Measurements from ENCODE around the gene SLC16A5. TPM values are rescaled to one million over a fixed set of nuclear protein-coding genes. Genes with fewer than 3 reads are reported as not detected.
"Not testable (repeated sequence)": the region's sequence is repeated elsewhere in the genome, so short reads cannot be mapped to it uniquely, and the experiment has no call there.

Gene SLC16A5
- total RNA-seq, 1 experiment from 2014 or later = 17.1 TPM

DNA sequence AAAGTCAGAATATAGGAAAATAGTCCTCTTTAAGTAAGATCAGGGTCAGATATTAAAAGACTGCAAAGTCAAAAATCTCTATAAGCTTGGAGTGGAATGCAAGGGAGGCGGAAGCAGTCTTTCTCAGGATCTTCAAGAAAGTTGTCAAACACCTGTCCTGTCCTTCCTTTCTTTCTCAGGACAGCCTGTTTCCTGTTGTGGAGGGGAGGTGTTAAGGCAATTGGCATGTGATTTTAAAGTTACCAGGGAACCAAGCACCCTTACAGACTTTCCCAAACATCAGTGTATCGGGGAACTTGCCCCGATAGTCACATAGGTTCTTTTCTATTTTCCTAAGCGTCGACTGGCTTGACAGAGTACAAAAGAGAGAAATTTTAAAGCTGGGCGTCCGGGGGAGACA is 43.0 kb upstream of the SLC16A5 start:
- Histone ChIP-seq H3K9ac (ENCODE audit: extremely low read depth, insufficient read length, low read length) (no peak overlapping the region), H3K4me2 (ENCODE audit: insufficient read depth, insufficient read length, low read length) (peak overlapping the region; percentile 59), H4K91ac (ENCODE audit: insufficient read length, low read depth, low read length) (no peak overlapping the region), H4K8ac (replicated peaks; ENCODE audit: insufficient read length, low read depth, low read length) (no peak overlapping the region), H3K4me1 (ENCODE audit: insufficient read depth, low read length) (peaks cover 7% of the 10 kb centered on the region; the same call in 1 of the 2 replicates), H3K23ac (ENCODE audit: insufficient read length, low read depth, low read length) (no peak overlapping the region), H3K79me2 (ENCODE audit: insufficient read depth, low read length) (peaks cover 13% of the 10 kb centered on the region; the same call in 1 of the 2 replicates), H3K9me3 (ENCODE audit: control insufficient read depth, low read depth, low read length) (no peaks in the 10 kb centered on the region), H3T11ph (ENCODE audit: low read length) (no peak overlapping the region), H3K27me3 (ENCODE audit: insufficient read depth, low read length) (no peaks in the 10 kb centered on the region), H3K14ac (ENCODE audit: insufficient read depth, low read length) (no peak overlapping the region), H2BK15ac (ENCODE audit: low read depth, low read length) (no peak overlapping the region), H3K23me2 (ENCODE audit: insufficient read length, low read depth, low read length, poor library complexity, severe bottlenecking) (peaks cover 6% of the 10 kb centered on the region), H3K4ac (ENCODE audit: low read depth, low read length) (no peak overlapping the region), H4K5ac (ENCODE audit: insufficient read length, low read depth, low read length) (no peak overlapping the region), H2BK120ac (ENCODE audit: low read depth, low read length, poor library complexity, severe bottlenecking) (no peak overlapping the region), H2AK5ac (ENCODE audit: insufficient read length, low read length) (no peak overlapping the region), H2BK5ac (ENCODE audit: insufficient read length, low read length) (no peak overlapping the region), H3K56ac (ENCODE audit: insufficient read length, low read depth, low read length) (no peak overlapping the region), H2BK20ac (ENCODE audit: low read depth, low read length, poor library complexity, severe bottlenecking) (no peak overlapping the region), H2BK12ac (ENCODE audit: insufficient read length, low read depth, low read length) (no peak overlapping the region), H3K27ac (ENCODE audit: insufficient read length, low read depth, low read length) (peak overlapping the region; percentile 81), H3K79me1 (ENCODE audit: insufficient read depth, low read depth, low read length, poor library complexity, severe bottlenecking) (peaks cover 5% of the 10 kb centered on the region), H4K20me1 (ENCODE audit: control insufficient read depth, insufficient read depth, insufficient read length) (no peaks in the 10 kb centered on the region), H3K18ac (ENCODE audit: insufficient read length, low read depth, low read length) (no peak overlapping the region), H2AFZ (ENCODE audit: low read length) (no peak overlapping the region)
- peaks cover 27 to 42% (median 37%) of the 10 kb centered on the region in 3 experiments; a peak in 6 of 7 replicates for H3K36me3 Mint-ChIP-seq (ENCODE audit: insufficient read depth in 1 of 3, low read depth in 3 of 3)
- no peak for TF ChIP-seq CTCF (conservative IDR thresholded peaks at IDR 0.05)
- peak overlapping the region; percentile 87 to 96 (median 91) for H3K27ac Mint-ChIP-seq
- H3K9me3 Mint-ChIP-seq = peaks cover 0 to 2% of the 10 kb centered on the region in 2 experiments; a peak in 1 of 5 replicates
- WGBS (ENCODE audit: extremely low coverage, insufficient read length, low lambda C conversion rate) = no CpG with 5 or more reads among the region's 7 CpGs
- H3K4me3 Mint-ChIP-seq = peak overlapping the region; percentile 96 to 98
- no peak for DNase-seq
- H3K4me1 Mint-ChIP-seq = peaks cover 47 to 54% of the 10 kb centered on the region in 2 experiments
- H3K27me3 Mint-ChIP-seq (ENCODE audit: low read depth) = no peaks in the 10 kb centered on the region

GRCh38 chr17:75045946-75046406 is 41.8 kb upstream of the SLC16A5 start:
- not testable (repeated sequence) for H3K9me3 Mint-ChIP-seq; H3K9me3 ChIP-seq (ENCODE audit: control insufficient read depth, low read depth, low read length); H2BK5ac ChIP-seq (ENCODE audit: insufficient read length, low read length); H4K20me1 ChIP-seq (ENCODE audit: control insufficient read depth, insufficient read depth, insufficient read length); H2BK120ac ChIP-seq (ENCODE audit: low read depth, low read length, poor library complexity, severe bottlenecking); H3K79me1 ChIP-seq (ENCODE audit: insufficient read depth, low read depth, low read length, poor library complexity, severe bottlenecking); H3K4ac ChIP-seq (ENCODE audit: low read depth, low read length); H2AFZ ChIP-seq (ENCODE audit: low read length); H4K91ac ChIP-seq (ENCODE audit: insufficient read length, low read depth, low read length); H4K5ac ChIP-seq (ENCODE audit: insufficient read length, low read depth, low read length); H3K23me2 ChIP-seq (ENCODE audit: insufficient read length, low read depth, low read length, poor library complexity, severe bottlenecking); H3K56ac ChIP-seq (ENCODE audit: insufficient read length, low read depth, low read length); H2AK5ac ChIP-seq (ENCODE audit: insufficient read length, low read length); H3K4me1 ChIP-seq (ENCODE audit: insufficient read depth, low read length); H3K18ac ChIP-seq (ENCODE audit: insufficient read length, low read depth, low read length); H3T11ph ChIP-seq (ENCODE audit: low read length); H3K14ac ChIP-seq (ENCODE audit: insufficient read depth, low read length); H3K27me3 Mint-ChIP-seq (ENCODE audit: low read depth); H3K27me3 ChIP-seq (ENCODE audit: insufficient read depth, low read length); H3K23ac ChIP-seq (ENCODE audit: insufficient read length, low read depth, low read length); DNase-seq; H2BK15ac ChIP-seq (ENCODE audit: low read depth, low read length); H2BK12ac ChIP-seq (ENCODE audit: insufficient read length, low read depth, low read length); H4K8ac ChIP-seq (replicated peaks; ENCODE audit: insufficient read length, low read depth, low read length); H2BK20ac ChIP-seq (ENCODE audit: low read depth, low read length, poor library complexity, severe bottlenecking); H3K27ac ChIP-seq (ENCODE audit: insufficient read length, low read depth, low read length)
- Mint-ChIP-seq H3K4me1 (peaks cover 47 to 54% of the 10 kb centered on the region in 2 experiments), H3K27ac (peak overlapping the region; percentile 85 to 96 (median 95)), H3K4me3 (peak overlapping the region; percentile 96 to 98), H3K36me3 (ENCODE audit: insufficient read depth in 1 of 3, low read depth in 3 of 3) (peaks cover 18 to 42% (median 30%) of the 10 kb centered on the region in 3 experiments; a peak in 6 of 7 replicates)
- Histone ChIP-seq H3K9ac (ENCODE audit: extremely low read depth, insufficient read length, low read length) (peak overlapping the region; percentile 76), H3K4me2 (ENCODE audit: insufficient read depth, insufficient read length, low read length) (peak overlapping the region; percentile 55), H3K79me2 (ENCODE audit: insufficient read depth, low read length) (peaks cover 13% of the 10 kb centered on the region; the same call in 1 of the 2 replicates)
- WGBS (ENCODE audit: extremely low coverage, insufficient read length, low lambda C conversion rate) = no CpG with 5 or more reads among the region's 25 CpGs
